Measurements from ENCODE around the gene RSPH3.
A peak's percentile ranks its signal among the peaks of the same experiment; 100 is the strongest.
"Not testable (repeated sequence)": the region's sequence is repeated elsewhere in the genome, so short reads cannot be mapped to it uniquely, and the experiment has no call there.

The RSPH3 gene

DNA sequence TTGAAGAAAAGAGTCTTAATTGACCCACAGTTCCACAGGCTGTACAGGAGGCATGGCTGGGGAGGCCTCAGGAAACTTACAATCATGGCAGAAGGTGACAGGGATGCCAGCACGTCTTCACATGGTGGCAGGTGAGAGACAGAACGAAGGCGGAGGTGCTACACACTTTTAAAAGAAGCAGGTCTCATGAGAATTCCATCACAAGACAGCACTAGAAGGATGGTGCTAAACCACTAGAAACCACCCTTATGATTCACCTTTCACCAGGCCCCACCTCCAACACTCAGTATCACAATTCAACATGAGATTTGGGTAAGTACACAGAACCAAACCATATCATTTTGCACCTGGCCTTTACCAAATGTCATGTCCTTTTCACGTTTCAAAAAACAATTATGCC lies 23.9 kb upstream of the RSPH3 start:
- no peak for DNase-seq

GRCh38 chr6:159020011-159020410 lies 20.0 kb upstream of the RSPH3 start:
- DNase-seq = no peak

DNA sequence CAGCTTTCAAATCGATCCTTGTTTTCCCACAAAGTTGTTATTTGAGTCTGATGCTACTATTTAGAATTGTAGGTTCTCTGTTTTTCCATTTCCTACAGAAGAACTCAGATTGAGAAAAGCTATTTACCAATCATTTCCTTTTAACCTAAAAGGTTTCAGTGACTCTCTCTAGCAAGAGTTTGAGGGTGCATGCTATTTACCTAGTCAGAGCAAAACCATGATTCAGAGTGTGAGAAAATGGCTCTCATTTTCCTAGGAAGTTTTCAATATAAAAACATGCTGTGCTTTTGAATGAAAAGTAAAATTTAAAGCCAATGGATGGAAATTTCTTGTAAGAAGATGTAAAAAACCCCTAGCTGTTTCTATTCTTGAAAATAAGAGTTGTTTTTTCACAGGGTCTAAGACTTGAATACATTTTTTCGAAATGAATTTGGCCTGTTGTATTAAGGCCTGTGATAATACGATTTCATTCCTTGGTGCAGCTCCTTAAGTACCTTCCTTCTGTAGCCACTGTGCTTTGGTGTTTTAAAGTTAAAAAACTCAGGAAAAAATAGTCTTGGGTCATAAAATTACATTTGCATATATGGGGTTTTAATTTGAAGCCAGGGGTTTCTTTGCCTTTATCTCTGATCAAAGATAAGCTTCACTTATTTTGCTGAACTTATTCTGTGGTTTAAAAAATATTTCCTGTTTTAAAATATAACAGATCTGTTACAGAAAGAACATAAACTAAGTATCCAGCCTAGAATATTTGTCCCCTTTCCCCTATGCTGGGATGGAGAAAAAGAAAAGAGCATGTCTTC lies 18.0 kb upstream of the RSPH3 start:
- DNase-seq = no peak

GRCh38 chr6:159014406-159014805 lies 14.4 kb upstream of the RSPH3 start:
- no peak for DNase-seq

DNA sequence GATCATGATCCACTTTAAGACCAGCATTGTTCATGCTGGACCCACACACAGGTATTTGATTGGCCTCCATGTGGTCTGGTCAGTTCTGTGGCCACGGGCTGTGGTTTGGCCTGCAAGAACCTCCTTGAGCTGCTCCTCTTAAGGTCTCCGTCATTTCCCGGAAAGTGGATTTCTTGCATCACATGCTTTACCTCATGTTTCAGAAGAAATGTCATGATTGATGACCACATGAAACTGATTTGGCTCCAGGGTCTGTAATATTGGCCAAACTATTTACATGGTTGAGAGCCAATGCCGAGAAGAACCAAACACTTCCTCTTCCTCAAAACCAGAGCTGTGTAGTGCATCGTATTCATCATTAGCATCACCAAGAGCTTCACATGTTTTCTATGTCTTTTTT lies 13.2 kb upstream of the RSPH3 start:
- DNase-seq = no peak

GRCh38 chr6:159012201-159012600 lies 12.2 kb upstream of the RSPH3 start:
- no peak for DNase-seq

DNA sequence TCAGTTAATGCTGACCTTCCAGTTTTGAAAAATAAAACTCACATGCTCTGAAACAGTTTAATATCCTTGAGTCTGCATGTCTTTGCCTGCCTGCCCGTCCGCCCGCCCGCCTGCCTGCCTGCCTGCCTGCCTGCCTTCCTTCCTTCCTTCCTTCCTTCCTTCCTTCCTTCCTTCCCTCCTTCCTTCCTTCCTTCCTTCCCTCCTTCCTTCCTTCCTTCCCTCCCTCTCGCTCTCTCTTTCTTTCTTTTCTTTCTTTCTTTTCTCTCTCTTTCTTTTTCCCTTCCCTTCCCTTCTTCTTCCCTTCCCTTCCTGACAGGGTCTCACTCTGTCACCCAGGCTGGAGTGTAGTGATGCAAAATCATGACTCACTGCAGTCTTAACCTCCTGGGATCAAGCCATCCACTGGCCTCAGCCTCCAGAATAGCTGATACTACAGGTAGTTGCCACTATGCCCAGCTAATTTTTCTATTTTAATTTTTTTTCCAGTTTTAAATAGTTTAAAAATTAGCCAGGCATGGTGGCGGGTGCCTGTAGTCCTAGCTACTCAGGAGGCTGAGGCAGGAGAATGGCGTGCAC lies 10.1 kb upstream of the RSPH3 start:
- not testable (repeated sequence) for DNase-seq

DNA sequence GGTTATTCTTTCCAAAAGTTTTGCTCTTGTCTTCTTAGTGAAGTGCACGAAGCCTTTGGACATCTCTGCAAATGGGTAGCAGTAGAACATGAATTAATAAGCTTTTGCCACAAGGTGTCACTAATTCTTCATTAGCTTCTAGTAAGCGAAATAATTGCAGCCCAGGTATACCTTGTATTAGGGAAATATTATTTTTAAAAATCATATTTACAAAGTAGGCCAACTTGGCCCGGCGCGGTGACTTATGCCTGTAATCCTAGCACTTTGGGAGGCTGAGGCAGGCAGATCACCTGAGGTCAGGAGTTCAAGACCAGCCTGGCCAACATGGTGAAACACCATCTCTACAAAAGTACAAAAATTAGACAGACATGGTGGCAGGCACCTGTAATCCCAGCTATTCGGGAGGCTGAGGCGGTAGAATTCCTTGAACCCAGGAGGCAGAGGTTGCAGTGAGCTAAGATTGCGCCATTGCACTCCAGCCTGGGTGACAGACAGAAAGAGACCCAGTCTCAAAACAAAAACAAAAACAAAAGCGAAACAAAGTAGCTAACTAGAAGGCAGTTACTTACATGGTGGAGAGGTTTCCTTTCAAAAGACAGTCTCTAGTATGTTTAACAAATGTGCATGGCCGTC lies 8.8 kb upstream of the RSPH3 start:
- peak; percentile 59 for DNase-seq

DNA sequence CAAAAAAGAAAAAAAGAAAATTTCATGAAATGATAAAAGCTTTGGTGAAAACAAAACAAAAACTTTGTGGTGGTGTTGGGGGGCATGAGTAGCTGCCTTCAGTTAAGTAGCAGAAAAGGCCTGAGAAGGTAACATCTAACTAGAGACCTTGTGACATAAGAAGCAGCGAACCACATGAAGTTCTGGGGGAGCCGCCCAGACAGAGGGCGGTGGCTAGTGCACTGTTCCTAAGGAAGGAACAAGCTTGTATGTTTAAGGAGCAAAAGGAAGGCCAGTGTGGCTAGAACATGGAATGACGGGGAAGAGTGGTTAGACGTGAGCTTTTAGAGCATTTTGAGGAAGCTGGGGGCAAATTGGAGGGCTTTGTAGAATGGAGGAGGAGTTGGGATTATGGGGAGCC lies 7.5 kb upstream of the RSPH3 start:
- DNase-seq = no peak

- no peak for DNase-seq
Measured at GRCh38 chr6:159005436-159005835, 5.4 kb upstream of the RSPH3 start.

DNA sequence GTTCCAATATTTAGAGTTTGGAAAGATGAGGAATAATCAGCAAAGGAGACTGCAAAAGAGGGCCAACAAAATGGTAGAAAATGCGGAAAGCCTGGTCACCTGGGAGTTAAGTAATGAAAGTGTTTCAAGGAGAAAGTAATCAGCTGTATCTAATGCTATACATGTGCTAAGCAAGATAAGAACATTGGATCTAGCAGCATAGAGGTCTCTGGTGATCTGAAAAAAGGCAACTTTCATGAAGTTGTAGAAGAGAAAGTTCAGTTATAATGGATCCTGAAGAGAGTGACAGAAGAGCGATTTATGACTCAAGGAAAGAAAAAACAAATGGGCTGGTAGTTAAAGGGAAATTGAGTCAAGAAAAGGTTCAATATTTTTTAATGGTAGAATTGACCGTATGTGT lies 4.6 kb upstream of the RSPH3 start:
- DNase-seq = no peak

DNA sequence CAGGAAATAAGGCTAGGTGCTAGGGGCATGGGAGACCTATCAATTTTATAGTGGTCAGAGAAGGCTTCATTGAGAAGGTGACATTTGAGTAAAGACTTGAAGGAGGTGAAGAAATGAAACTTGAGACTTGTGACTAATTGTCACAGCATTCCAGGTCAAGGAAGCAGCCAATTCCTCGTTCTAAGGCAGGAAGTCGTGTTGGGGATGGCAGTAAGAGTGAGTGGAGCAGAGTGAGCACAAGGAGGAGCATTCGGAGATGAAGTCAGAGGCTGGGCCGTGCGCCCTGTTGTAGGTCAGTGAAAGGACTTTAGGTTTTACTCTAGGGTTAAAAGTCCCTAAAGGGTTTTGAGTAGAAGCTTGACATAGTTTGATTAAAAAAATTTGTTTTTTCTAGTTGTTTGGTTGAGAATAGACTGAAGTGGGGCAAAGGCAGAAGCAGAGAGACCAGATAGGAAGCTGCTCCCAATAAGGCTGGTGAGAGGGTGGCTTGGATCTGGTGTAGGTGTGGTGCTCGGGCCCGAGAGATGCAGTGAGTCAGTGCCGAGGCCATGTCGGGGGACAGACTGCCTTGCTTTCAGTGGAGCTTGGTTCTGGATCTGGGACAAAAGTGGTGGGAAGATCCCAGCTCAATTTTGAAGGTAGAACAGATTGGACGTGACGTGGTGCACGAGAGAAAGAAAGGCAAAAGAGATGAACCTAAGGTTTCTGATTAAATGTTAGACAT lies 2.6 kb upstream of the RSPH3 start:
- DNase-seq = no peak

DNA sequence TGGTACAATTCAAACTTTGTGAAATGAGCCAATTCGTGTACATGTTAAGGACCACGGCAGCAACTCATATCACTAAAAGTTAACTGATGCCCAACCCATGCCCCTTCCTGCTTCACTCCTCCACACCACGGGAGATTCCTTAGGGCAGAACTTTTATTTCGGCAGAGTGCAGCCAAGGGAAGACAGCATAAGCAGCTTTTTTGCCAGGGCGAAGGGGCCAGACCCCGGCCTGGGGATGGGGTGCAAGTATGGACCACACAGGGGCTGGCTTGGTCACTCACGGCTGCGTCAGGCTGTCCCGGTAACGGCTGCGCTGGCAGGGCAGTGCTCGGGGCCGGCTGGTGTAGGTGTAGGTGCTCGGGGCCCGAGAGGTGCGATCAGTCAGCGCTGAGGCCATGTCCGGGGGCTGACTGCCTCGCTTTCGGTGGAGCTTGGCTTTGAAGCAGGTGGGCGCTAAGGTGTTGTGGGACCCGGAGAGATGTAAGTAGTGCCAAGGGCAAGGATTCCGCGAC lies 792 bp downstream of the RSPH3 start:
- no peak for DNase-seq

DNA sequence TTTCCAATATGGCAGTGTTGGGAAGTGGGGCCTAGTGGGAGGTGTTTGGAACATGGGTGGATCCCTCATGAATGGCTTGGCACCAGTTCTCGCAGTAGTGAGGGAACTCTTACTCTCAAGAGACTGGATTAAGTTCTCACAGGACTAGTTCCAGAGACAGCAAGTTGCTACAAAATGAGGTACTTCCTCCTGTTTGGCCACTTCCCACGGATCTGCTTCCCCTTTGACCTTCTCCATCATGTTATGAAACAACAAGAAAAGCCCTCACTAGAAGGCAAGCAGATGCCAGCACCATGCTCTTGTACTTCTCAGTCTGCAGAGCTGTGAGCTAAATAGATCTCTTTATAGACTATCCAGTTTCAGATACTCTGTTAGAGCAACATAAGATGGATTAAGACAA lies 3.1 kb downstream of the RSPH3 start:
- DNase-seq = no peak

GRCh38 chr6:158993639-158994038 lies 6.4 kb downstream of the RSPH3 start:
- DNase-seq = no peak

GRCh38 chr6:158991017-158991723 lies 8.8 kb downstream of the RSPH3 start:
- no peak for DNase-seq

GRCh38 chr6:158989711-158990110 lies 10.3 kb downstream of the RSPH3 start:
- not testable (repeated sequence) for DNase-seq

DNA sequence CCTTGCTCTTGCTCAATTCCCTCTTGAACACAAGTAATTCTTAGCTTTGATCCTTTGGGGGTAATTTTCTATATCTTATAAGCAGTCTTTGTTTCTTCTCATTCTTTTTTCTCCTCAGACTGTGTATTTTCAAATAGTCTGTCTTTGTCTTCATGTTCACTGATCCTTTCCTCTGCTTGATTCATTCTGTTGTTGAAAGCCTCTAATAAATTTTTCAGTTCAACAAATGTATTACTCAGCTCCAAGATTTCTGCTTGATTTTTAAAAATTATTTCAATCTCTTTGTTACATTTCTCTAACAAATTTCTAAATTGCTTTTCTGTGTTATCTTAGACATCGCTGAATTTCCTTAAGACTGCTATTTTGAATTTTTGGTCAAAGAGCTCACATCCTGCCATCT lies 11.5 kb downstream of the RSPH3 start:
- DNase-seq = no peak

DNA sequence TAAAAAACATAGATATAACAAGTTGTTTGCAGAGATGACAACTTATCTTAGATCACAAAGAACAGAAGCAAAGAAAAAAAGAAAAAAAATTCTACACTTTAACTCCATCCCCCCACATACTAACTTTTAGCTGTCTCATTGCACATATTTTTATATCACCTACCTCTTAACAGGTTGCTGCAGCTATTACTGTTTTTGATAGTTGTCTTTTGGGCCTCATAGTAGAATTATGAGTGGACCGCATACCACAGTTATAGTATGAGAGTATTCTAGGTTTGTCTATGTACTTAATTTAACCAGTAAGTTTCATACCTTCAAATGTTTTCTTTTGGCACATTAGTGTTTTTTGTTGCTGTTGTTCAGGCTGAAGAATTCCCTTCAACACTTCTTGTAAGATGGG lies 12.3 kb downstream of the RSPH3 start:
- no peak for DNase-seq

- DNase-seq = no peak
Measured at GRCh38 chr6:158978757-158979156, 21.2 kb downstream of the RSPH3 start.

GRCh38 chr6:158977382-158977781 lies 22.6 kb downstream of the RSPH3 start:
- no peak for DNase-seq

All from NCI-H146 (cell line).